NCI-H2196 (cell line): Measurements from ENCODE around the gene SCAF1.

Experiments
- DNase-seq: peaks from one replicate; lab custom pipeline; 2025; ENCODE audit not compliant: unreplicated experiment; lab: John Stamatoyannopoulos, UW

The SCAF1 gene

DNA sequence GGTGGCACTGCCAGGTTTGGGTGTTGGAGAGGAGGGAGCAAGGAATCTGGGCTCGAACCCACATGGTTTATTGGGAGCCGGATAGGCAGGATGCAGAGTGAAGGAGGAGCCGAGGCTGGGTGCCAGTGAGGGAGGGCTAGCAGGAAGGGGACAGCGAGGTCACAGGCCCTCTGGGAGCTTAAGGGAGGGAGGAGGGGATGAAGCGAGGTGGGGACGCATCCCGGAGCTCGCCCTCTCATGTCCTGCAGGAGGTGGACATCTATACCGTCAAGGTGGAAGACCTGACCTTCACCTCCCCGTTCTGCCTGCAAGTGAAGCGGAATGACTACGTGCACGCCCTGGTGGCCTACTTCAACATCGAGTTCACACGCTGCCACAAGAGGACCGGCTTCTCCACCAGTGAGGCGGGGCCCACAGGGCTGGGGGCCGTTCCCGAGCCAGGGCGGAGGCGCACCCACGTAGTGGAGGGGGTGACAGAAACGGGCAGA, 43.9 kb downstream of the SCAF1 start:
- no peak for DNase-seq

DNA sequence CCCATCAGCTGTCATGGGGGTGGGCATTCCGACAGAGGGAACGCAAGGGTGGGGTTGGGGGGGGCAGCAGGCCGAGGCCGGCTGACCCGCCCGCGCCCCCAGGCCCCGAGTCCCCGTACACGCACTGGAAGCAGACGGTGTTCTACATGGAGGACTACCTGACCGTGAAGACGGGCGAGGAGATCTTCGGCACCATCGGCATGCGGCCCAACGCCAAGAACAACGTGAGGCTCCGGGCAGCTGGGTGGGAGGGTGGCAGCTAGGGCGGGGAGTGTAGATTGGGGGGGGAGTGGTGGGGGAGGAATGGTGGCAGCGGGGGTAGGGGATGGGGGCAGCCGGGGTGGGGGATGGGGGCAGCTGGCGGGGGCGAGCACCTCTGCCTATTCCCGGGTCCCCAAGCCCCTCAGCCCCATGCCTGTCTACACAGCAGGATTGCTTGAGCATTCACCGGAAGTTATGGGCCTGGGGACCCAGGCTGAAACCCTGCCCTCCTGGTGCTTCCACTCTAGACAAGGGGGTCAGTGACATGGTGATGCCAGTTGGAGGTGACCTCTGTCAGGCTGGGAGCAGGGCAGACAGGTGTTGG, 44.6 kb downstream of the SCAF1 start:
- DNase-seq, result no peak

DNA sequence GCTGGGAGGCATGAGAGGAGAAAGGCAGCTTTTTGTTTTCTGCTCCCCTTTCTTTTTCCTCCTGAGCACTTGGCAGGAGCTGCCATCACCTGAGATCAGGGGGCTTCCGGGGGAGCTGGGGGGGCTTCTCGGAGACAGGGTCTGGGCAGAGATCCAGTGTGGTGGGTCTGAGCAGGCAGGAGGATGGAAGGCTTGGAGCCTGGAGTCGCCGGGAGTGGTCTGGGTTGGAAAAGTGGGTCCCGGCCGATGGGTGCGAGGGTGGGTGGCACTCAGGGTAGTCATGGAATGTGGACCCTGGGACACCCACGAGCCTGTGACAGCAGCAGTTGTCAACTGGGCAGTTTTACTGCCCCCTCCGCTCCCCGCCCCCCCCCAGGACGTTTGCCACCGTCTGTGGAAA, 45.1 kb downstream of the SCAF1 start:
- DNase-seq, result no peak

DNA sequence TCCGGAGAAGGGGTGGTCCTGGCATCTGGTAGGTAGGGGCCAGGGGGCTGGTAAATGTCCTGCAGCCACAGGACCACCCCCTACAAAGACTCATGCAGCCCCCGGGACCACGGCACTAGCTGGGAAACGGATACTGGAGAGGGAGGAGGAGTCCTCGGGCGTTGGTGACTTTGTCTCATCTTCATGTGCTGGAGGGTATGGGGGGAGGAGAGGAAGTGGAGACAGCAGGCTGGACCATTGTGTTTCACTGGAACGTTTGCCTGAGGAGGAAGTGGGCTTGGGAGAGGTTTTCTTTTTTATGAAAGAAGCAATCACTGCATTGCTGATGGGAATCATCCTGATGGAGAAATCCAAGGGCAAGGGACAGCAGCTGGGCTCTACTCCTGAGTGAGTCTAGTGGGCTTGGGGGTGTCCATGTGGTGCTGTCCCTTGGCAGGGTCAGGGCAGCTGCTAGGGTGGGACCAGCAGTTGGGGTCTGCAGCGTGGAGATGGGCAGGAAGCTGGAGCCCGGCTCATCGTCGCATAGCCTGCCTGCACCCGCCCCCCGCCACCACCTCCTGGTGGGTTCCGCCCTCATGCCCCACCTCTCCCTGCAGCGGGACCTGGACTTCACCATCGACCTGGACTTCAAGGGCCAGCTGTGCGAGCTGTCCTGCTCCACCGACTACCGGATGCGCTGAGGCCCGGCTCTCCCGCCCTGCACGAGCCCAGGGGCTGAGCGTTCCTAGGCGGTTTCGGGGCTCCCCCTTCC, 45.7 kb downstream of the SCAF1 start:
- DNase-seq, result no peak

DNA sequence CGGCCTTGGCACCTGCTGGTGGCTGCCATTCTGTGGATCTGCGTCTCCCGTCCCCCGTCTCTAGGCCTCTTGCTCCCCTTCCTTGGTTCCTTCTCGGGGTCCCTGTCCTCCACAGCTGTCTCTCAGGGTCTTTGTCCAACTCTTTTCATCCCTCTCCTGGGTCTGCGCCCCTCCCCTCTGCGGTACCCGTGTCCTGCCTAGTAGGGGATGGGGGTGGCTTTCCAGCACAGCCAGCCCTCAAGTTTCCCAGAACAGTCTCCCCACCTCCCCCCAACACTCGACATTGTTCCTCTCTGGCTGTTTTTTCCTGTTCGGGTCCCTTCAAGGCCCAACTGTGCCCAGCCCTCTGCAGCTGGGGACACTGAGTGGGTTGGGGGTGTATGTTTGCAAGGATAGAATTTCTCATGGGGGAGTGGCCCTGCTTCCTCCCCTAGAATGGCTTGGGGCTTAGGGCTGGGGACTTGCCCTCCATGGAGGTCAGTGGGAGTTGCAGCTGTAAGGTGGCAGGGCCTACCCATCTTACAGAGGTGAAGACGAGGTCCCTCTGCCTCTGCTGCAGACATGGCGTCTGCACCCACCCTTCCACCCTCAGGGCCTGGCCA, 46.6 kb downstream of the SCAF1 start:
- no peak for DNase-seq

DNA sequence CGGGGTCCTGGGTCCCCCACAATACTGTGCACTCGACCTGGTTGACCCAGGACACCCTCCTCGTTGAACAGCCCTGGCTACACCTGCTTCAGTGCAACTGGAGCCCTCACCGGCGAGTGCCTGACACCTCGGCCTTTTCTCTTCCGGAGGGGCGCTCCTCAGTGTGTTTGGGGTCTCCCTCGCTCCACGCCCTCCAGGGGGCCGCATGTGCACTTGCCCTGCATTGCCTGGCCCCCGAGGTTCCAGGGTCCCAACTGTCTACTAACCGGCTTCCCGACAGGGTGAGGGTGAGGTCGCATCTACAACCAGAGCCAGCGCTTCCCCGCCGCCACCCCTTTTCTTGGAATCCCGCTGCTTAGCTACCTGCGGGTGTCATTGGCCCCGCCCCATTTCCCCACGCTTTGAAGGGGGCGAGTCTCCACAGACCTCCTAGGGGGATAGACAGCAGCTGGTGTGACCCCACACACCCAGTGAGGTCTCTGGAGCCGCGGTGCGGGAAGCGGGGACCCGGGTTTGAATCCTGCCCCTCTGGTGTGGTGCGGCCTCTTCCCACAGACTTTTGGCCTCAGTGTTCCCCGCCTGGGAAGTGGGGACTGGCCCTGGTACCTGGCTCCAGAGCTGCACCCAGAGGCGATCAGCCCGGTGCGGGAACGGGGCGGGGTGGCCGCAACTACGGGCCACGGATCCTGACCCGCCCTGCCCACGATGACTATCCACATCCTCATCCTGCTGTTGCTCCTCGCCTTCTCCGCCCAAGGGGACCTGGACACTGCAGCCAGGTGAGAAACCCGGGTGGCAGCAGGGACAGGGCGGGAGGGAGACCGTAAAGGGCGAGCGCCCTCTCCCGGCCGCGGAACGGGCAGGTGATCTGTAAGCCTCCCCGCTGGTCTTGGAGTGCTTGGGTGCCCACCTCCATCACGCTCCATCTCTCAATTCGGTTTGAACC, 47.4 kb downstream of the SCAF1 start, which contains the start of gene ADM5:
Gene ADM5, plus strand, starts transcription at position 462 of the 946 bp plus-strand sequence. Its CDS starts 244 bp downstream, at position 706.
- DNase-seq, result peak; percentile 76

DNA sequence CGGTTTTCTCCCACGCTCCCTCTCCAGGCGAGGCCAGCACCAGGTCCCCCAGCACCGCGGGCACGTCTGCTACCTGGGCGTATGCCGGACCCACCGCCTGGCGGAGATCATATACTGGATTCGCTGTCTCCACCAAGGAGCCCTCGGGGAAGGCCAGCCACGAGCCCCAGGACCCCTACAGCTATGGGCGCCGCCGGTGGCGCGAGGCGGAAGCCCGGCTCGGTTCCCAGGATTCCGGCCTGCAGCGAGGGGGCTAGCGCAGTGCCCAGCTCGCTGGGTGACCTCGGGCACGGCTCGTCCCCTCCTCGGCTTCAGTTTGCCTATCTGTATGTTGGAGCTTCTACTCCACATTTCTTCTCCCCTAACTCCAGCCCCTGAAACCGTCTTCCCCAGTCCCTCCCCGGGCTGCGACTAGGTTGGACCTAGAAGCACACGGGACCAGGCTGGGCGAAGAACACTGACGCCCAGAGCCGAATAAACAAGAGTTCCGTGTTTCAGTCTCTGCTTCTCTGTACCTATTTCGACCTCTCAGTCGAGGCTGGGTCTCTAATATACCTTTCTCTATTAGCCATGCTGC, 48.2 kb downstream of the SCAF1 start:
- no peak for DNase-seq

DNA sequence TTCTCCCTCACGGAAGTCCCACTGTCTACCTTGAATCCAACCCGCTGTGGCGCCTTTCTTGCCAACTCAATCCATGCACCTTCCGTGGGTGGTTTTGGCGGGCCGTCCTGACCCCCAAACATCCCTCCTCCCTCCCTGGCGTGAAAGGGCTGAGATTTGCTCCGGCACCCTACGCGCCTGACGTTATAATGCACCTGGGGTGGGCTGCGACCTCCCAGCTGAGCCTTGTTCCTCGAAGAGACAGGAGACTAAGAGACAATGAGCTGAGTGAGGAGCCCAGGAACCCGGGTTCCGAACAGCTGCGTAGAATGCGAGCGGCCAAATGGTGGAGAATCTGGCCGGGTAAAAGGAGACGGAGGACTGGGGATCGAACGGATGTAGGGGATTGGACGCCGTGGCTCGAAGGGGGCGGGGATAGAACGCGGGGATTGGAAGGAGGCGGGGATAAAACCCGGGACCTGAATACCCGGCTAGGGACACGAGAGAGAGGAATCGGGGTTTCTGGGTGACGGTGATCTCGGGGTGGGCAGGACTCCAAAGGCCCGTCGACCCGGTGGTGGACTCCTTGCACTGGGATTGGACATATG, 48.7 kb downstream of the SCAF1 start, which contains the start of gene CPT1C:
Gene CPT1C, plus strand, starts transcription at position 461 of the 587 bp plus-strand sequence. CDS start 1,137 bp downstream, outside the sequence.
- peak; percentile 93 for DNase-seq

DNA sequence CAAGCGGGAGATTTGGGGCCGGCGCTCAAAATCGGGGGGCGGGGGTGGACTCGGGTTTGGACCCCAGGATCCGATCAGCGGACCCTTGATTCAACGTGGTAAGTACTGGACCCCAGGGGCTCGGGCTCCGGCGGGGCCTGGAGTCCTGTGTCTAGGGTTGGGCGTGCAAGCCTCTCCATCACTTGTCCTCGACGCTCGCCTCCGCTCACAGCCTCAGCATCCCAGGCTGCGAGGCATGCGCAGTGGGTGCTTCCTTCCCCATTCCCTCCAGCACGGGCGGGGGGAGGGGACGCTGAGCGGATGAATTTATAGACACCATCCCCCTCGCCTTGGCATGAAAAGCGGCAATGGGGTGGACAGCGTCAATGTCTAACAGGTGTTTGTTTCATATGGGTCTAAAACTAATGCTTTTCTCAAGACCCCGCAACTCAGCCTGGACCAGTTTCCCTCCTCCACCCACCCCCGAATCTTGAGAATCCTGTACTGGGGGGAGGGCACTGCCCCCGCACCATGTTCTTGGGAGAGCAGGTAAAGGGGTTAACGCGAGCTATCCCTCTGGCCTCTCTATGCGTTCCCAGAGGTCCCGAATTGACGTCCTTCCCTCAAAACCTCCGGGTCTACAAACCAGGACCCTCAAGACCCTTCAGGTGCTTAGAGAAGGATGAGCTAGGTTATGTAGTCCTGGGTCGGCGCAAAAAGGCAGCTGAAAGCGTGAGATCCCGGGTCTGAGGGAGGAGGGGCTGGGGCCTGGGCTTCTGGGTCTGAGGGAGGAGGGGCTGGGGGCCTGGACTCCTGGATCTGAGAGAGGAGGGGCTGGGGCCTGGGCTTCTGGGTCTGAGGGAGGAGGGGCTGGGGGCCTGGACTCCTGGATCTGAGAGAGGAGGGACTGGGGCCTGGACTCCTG, 49.5 kb downstream of the SCAF1 start:
- peak; percentile 86 for DNase-seq

DNA sequence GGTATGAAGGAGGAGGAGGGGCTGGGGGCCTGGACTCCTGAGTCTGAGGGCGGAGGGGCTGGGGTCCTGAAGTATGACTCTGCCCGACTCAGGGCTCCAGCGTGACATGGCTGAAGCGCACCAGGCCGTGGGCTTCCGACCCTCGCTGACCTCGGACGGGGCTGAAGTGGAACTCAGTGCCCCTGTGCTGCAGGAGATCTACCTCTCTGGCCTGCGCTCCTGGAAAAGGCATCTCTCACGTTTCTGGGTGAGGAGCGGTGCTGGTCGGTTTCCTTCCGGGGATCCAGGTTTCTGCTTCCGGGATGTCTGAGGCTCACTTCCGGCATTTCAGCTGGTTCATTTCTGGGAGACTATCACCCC, 50.1 kb downstream of the SCAF1 start:
- DNase-seq, result no peak

DNA sequence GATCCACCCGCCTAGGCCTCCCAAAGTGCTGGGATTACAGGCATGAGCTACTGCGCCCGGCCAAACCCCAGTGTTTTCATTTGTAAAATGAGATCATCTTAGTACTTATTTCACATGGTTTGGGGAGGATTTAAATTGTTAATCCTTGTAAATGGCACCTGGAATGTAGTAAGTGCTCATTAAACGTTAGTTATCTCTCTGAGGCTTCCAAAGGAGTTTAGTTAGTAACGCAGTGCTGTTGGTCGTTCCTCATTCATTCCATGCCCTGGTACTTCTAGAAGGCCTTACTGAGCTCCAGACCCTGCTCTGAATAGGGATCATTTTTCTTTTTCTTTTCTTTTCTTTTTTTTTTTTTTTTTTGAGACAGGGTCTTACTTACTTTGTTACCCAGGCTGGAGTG, 54.1 kb downstream of the SCAF1 start:
- DNase-seq, result no peak

DNA sequence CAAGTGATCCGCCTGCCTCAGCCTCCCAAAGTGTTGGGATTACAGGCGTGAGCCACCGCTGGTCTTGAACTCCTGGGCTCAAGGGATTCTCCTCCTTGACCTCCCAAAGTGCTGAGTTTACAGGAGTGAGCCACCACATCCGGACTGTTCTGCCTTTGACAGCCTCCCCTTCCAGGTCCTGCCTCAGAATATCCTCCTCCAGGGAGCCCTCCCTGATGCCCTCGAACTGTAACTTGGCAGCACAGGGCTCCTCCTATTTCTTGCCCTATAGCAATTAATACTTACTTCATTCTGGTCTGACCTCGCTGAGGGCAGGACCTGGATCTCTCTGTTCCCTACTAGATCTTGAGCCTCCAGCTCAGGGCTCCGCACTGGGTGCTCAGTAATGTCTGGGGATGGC, 54.9 kb downstream of the SCAF1 start:
- no peak for DNase-seq

DNA sequence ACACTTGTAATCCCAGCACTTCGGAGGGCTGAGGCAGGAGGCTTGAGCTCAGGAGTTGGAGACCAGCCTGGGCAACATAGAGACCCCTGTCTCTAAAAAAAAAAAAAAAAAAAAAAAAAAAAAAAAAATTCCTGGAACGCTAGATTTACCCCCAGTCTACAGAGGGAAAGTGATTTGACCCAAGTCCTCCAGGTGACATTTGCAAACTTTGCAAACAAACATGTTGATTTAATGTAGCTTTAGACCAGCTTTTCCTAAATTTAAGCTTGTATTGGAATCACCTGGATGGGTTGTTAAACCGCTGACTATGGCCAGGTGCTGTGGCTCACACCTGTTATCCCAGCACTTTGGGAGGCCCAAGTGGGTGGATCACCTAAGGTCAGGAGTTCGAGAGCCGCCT, 57.4 kb downstream of the SCAF1 start:
- DNase-seq, result no peak

DNA sequence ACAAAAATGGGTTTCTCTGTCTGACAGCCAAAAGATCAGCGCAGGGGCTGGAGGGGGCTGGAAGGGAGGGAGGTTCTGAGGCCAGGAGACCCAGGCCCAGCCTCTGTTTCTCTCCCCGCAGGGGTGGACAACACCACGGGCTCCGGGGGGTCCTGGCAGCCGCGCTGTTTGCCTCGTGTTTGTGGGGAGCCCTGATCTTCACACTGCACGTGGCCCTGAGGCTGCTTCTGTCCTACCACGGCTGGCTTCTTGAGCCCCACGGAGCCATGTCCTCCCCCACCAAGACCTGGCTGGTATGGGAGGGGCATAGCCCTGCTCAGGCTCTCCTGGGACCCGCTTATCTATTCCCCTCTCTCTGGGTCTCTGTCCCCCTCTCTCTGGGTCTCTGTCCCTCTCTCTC, 58.6 kb downstream of the SCAF1 start:
- no peak for DNase-seq

DNA sequence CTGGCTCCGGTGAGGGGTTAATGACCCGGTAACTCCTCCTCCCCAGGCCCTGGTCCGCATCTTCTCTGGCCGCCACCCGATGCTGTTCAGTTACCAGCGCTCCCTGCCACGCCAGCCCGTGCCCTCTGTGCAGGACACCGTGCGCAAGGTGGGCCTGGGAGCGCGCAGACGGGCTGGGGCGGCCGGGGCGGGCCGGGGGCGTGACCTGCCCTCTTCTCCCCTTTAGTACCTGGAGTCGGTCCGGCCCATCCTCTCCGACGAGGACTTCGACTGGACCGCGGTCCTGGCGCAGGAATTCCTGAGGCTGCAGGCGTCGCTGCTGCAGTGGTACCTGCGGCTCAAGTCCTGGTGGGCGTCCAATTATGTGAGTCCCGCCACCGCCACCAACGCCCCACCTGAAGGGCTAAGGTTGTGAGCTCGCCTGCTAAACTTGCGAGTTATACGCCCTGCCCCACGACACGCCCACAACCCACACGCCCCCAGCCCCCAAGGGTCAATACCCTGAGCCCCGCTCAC, 59.3 kb downstream of the SCAF1 start:
- no peak for DNase-seq

DNA sequence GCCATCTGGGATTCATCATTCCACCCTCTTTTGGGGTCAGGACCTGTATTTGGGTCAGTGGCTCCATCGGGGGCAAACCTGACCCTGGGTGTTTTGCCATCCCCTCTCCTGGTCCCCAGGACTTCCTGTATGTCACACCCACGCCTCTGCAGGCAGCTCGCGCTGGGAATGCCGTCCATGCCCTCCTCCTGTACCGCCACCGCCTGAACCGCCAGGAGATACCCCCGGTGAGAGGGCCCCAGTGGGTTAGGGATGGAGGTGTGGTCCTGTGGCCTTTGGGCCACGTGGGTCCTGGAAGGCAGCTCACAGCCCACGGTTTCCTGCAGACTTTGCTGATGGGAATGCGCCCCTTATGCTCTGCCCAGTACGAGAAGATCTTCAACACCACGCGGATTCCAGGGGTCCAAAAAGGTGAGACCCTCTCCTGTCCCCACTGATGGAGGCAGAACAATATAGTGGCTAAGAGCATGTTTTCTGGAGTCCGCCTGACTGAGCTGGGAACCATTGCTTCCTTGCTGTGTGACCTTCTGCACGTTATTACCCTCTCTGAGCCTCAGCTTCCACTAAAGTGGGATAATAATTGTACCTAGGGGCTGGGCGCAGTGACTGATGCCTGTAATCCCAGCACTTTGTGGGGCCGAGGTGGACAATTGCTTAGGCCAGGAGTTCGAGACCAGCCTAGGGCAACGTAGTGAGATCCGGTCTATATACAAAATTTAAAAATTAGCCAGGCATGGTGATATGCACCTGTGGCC, 63.1 kb downstream of the SCAF1 start:
- no peak for DNase-seq

DNA sequence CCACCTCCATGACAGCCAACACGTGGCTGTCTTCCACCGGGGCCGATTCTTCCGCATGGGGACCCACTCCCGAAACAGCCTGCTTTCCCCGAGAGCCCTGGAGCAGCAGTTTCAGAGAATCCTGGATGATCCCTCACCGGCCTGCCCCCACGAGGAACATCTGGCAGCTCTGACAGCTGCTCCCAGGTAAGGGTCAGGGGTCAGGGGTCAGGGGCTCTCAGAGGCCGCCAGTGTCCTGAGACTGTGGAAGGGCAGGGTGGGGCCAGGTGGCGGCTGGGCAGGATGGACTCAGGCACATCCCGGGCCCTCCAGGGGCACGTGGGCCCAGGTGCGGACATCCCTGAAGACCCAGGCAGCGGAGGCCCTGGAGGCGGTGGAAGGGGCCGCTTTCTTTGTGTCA, 63.9 kb downstream of the SCAF1 start:
- DNase-seq, result no peak
